ENCODE data around the gene ODAD3.

Gene ODAD3

DNA sequence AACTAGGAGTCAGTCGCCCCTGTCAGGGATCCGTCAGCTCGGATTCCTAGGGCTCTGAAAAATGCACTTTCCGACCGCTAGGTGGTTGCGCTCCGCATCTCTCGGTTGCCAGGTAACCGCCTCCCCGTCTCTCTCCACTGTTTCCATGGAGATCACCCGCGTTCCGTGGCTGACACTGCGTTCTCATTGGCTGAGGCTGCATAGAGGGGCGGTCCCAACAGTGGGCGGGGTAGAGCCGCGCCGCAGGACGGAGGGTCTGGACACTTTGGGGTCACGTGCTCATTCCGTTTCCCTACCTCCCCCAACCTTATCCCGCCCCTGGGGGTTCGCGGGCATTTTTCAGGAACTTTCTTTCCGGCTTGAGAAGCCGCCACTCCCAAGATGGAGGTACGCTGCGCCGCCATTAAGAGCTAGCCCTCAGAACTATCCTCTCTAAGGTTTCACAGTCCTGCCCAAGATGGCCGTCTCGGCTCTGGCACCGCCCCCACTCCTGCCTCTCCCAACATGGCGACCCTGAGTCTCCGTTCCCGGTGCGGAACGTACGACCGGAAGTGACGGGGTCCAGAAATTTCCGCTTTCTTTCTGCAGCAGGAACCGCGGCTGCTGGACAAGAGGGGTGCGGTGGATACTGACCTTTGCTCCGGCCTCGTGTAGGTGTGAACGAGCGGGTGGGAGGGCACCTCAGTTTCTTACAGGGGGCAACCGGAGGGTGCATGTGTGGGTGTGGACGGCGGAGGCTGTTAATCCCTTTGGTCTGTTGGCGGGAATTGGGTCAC is at the start of gene ODAD3, which contains the start of gene PRKCSH:
TSS of gene ODAD3 (minus strand) at position 65 of the 776 bp plus-strand sequence. CDS start 105 bp downstream, outside the sequence.
TSS of gene PRKCSH (plus strand) at position 579 of the 776 bp plus-strand sequence. CDS start 483 bp downstream, outside the sequence.
- Mint-ChIP-seq H3K9me3 (no peaks in the 10 kb centered on the region), H3K27me3 (no peaks in the 10 kb centered on the region), H3K36me3 (ENCODE audit: insufficient read depth) (peaks cover 37% of the 10 kb centered on the region), H3K4me3 (peak within 1 kb of the TSS; percentile 98), H3K27ac (ENCODE audit: low read depth) (peak within 1 kb of the TSS; percentile 93), H3K4me1 (peaks cover 19% of the 10 kb centered on the region)
- peak; percentile 95 to 99 for DNase-seq (ENCODE audit: low spot score in 2 of 2)
- ATAC-seq (replicated peaks; ENCODE audit: extremely low read depth, poor library complexity, severe bottlenecking): peak; percentile 97

DNA sequence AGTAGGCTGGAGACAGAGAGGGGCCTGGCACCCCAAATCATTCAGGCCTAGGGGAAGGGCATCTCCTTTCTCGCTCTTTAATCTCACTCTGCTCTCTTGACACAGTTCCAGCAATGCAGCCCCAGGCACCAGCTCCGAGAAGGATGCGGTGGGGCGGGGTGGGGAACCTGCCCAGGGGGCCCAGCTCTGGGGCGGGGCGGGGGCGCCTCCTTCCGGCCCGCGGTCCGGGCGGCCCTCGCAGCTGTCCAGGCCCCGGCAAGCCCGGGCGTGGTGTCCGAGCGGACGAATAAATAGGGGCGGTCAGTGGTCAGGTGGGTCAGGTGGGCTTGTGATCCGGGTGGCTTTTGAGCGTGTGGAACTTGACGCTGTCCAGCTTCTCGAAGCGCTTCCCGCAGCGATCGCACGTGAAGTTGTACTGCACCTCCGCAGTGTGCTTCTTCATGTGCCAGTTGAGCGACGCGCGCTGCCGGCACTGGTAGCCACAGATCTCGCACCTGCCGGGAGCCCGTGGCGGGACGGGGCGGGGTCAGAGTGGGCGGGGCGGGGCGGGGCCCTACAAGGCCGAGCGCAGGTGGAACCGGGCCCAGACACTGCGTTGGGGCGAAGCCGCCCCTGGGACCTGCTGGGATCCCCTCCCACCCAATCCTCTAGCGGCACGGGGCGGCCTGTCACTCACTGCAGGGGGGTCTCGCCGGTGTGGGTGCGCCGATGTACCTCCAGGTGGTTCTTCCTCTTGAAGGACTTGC is 48.6 kb upstream of the ODAD3 start:
- no peak overlapping the region for H3K4me3 Mint-ChIP-seq
- no peaks in the 10 kb centered on the region for H3K9me3 Mint-ChIP-seq
- DNase-seq (ENCODE audit: low spot score in 2 of 2) (no peak), ATAC-seq (replicated peaks; ENCODE audit: extremely low read depth, poor library complexity, severe bottlenecking) (no peak)
- peaks cover 22% of the 10 kb centered on the region for H3K4me1 Mint-ChIP-seq
- H3K36me3 Mint-ChIP-seq (ENCODE audit: insufficient read depth): peaks cover 16% of the 10 kb centered on the region
- H3K27me3 Mint-ChIP-seq: peaks cover 30% of the 10 kb centered on the region
- H3K27ac Mint-ChIP-seq (ENCODE audit: low read depth): no peak overlapping the region

GRCh38 chr19:11482384-11483050 is 47.6 kb upstream of the ODAD3 start:
- Mint-ChIP-seq H3K27me3 (peaks cover 32% of the 10 kb centered on the region), H3K4me1 (peaks cover 22% of the 10 kb centered on the region), H3K36me3 (ENCODE audit: insufficient read depth) (peaks cover 16% of the 10 kb centered on the region), H3K9me3 (no peaks in the 10 kb centered on the region), H3K27ac (ENCODE audit: low read depth) (peak overlapping the region; percentile 4), H3K4me3 (peak overlapping the region; percentile 69)
- peak; percentile 74 to 84 for DNase-seq (ENCODE audit: low spot score in 2 of 2)
- peak; percentile 96 for ATAC-seq (replicated peaks; ENCODE audit: extremely low read depth, poor library complexity, severe bottlenecking)

GRCh38 chr19:11481534-11482383 is 46.8 kb upstream of the ODAD3 start:
- H3K9me3 Mint-ChIP-seq: no peaks in the 10 kb centered on the region
- peak overlapping the region; percentile 4 for H3K27ac Mint-ChIP-seq (ENCODE audit: low read depth)
- DNase-seq (ENCODE audit: low spot score in 2 of 2) (no peak), ATAC-seq (replicated peaks; ENCODE audit: extremely low read depth, poor library complexity, severe bottlenecking) (peak; percentile 56)
- peak overlapping the region; percentile 69 for H3K4me3 Mint-ChIP-seq
- peaks cover 32% of the 10 kb centered on the region for H3K27me3 Mint-ChIP-seq
- H3K36me3 Mint-ChIP-seq (ENCODE audit: insufficient read depth): peaks cover 16% of the 10 kb centered on the region
- peaks cover 22% of the 10 kb centered on the region for H3K4me1 Mint-ChIP-seq

DNA sequence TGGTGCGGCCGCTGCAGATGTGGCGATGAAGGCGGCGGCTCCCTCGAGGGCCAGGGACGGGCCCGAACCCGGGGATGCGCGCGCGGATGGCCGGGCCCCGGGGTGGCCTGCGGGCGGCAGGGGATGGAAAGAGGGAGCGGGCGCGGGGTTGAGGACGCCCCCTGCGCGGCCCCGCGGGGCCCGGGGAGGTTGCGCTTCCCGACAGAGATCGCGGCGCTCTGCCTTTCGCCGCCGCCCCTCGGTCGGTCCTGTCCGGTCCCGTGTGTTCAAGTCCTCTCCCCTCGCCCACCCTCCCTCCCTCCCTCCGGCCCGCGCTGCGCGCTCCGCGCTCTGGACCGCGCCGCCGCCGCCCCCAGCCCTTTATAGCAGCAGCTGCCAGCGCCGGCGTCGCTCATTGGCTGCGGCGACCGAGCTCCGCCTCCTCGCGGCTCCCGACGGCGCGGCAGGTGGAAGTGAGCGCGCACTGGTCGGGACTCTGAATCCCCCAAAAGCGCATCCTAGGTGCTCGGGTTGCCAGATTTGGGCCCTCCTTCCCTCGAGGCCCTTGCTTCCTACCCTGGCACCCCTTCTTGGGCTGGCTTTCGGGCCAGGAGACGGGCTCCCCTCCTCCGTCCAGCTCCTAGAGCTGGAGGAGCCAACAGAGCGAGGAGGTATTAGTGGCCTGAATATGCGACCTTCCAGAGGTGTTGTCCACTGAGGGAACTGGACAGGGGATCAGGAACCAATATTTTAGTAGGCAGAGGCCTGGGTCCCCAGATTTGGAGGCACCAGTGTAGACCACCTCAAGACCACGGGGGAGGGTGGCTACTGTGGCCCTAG is 46.0 kb upstream of the ODAD3 start, which contains the start of gene ELAVL3:
TSS of gene ELAVL3 (minus strand) at position 332 of the 819 bp plus-strand sequence. CDS start 438 bp downstream, outside the sequence.
- DNase-seq (ENCODE audit: low spot score in 2 of 2) (no peak), ATAC-seq (replicated peaks; ENCODE audit: extremely low read depth, poor library complexity, severe bottlenecking) (no peak)
- peak within 1 kb of the TSS; percentile 69 for H3K4me3 Mint-ChIP-seq
- peaks cover 16% of the 10 kb centered on the region for H3K36me3 Mint-ChIP-seq (ENCODE audit: insufficient read depth)
- peaks cover 22% of the 10 kb centered on the region for H3K4me1 Mint-ChIP-seq
- H3K9me3 Mint-ChIP-seq: no peaks in the 10 kb centered on the region
- peak within 1 kb of the TSS; percentile 4 for H3K27ac Mint-ChIP-seq (ENCODE audit: low read depth)
- peaks cover 32% of the 10 kb centered on the region for H3K27me3 Mint-ChIP-seq

GRCh38 chr19:11479898-11480714 is 45.2 kb upstream of the ODAD3 start:
- no peak for ATAC-seq (replicated peaks; ENCODE audit: extremely low read depth, poor library complexity, severe bottlenecking)
- Mint-ChIP-seq H3K27ac (ENCODE audit: low read depth) (no peak overlapping the region), H3K4me1 (peaks cover 22% of the 10 kb centered on the region), H3K27me3 (peaks cover 32% of the 10 kb centered on the region), H3K9me3 (no peaks in the 10 kb centered on the region), H3K4me3 (no peak overlapping the region), H3K36me3 (ENCODE audit: insufficient read depth) (peaks cover 15% of the 10 kb centered on the region)
- DNase-seq (ENCODE audit: low spot score in 2 of 2): no peak

DNA sequence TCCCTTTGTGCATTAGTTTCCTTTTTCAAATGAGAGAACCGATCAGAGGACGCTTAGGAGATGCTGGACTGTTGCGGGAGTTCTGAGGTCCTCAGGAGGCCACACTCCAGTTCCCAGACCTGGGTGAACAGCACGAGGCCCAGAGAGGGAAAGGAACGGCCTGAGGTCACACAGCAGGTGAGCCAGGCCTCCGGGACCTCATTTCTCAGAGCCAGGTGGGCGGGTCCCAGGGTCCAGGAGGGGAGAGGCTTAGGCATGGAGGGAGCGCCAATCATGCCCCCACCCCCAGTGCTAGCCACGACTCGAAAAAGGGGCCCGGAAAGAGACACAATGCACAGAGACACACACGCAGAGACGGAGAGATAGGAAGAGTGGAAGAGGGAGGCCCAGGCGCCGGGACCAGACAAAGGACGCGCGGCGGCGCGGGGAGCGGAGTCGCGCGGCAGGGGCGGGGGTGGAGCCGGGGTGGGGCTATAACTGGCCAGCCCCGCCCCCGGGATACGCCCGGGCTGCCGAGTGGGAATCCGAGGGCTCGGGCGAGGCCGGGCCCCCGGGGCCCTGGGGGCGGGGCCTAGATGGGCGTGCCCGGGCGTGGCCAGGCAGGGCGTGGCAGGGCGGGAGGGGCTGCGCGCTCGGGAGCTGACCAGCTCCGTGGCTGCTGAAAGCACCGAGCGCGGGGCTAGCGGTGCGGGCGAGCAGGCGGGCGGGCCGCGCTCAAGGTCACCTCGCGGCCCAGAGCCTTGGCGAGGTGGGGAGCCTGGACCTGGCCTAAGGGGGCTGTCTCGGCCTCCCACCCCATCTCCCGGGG is 44.4 kb upstream of the ODAD3 start:
- DNase-seq (ENCODE audit: low spot score in 2 of 2): no peak
- Mint-ChIP-seq H3K36me3 (ENCODE audit: insufficient read depth) (peaks cover 15% of the 10 kb centered on the region), H3K27ac (ENCODE audit: low read depth) (peak overlapping the region; percentile 67), H3K9me3 (no peaks in the 10 kb centered on the region), H3K4me3 (peak overlapping the region; percentile 48), H3K4me1 (peaks cover 22% of the 10 kb centered on the region), H3K27me3 (peaks cover 32% of the 10 kb centered on the region)
- ATAC-seq (replicated peaks; ENCODE audit: extremely low read depth, poor library complexity, severe bottlenecking): no peak

GRCh38 chr19:11478167-11479089 is 43.5 kb upstream of the ODAD3 start:
- H3K9me3 Mint-ChIP-seq: no peaks in the 10 kb centered on the region
- H3K27me3 Mint-ChIP-seq: peaks cover 32% of the 10 kb centered on the region

DNA sequence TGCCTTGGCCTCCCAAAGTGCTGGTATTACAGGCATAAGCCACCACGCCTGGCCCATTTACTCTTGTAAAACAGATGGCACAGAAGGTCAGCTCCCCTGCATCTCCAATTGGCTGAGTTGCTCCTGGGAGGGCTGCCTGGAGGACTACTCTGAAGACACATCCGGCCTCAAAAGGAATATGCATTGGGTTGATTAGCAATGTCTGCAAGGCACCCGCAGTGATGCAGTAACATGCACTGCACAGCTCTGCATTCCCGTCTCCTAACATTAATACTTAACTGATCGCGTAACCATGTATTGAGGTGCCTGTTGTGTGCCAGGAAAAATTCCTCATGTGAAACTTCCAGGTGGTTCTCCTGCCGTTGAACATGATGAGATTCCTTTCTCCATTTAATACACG is 40.9 kb upstream of the ODAD3 start:
- H3K9me3 Mint-ChIP-seq: no peaks in the 10 kb centered on the region
- H3K4me1 Mint-ChIP-seq: no peaks in the 10 kb centered on the region
- ATAC-seq (replicated peaks; ENCODE audit: extremely low read depth, poor library complexity, severe bottlenecking) (no peak), DNase-seq (ENCODE audit: low spot score in 2 of 2) (no peak)
- no peaks in the 10 kb centered on the region for H3K36me3 Mint-ChIP-seq (ENCODE audit: insufficient read depth)
- no peak overlapping the region for H3K4me3 Mint-ChIP-seq
- no peak overlapping the region for H3K27ac Mint-ChIP-seq (ENCODE audit: low read depth)
- H3K27me3 Mint-ChIP-seq: peaks cover 22% of the 10 kb centered on the region

More at GRCh38 chr19:11478167-11479089, 43.5 kb upstream of the ODAD3 start:
- Mint-ChIP-seq H3K4me1 (peaks cover 22% of the 10 kb centered on the region), H3K27ac (ENCODE audit: low read depth) (peak overlapping the region; percentile 67), H3K4me3 (no peak overlapping the region), H3K36me3 (ENCODE audit: insufficient read depth) (peaks cover 15% of the 10 kb centered on the region)
- no peak for ATAC-seq (replicated peaks; ENCODE audit: extremely low read depth, poor library complexity, severe bottlenecking)
- no peak for DNase-seq (ENCODE audit: low spot score in 2 of 2)

Data from central memory CD8-positive, alpha-beta T cell (primary cell).